IMR-90 (cell line): ENCODE measurements around the gene AGXT. TPM values are rescaled to one million over a fixed set of nuclear protein-coding genes. Genes with fewer than 3 reads are reported as not detected.

ENCODE experiments used
- ATAC-seq: fragments of 200-7000 bp; cut with Tn5 transposase; 2 replicates; pipeline ENCODE4 v1.9.1; 2020; ENCODE audit warnings: low read depth, mild to moderate bottlenecking, moderate library complexity
- BruUV-seq: library from RNA; stranded (reverse); fragments of 400-500 nt; replicated peaks from 2 replicates; lab custom pipeline; 2021; lab: Mats Ljungman, UMichigan
- CTCF ChIA-PET: fragments of 300-600 bp; formaldehyde crosslinking; extraction: SDS; loops from one replicate; lab custom pipeline; 2021; ENCODE audit warnings: antibody characterized with exemption; lab: Yijun Ruan, JAX
- POLR2A ChIA-PET: fragments of 300-600 bp; sonication (Branson Sonifier 250); formaldehyde crosslinking; loops from one replicate; lab custom pipeline; 2022; ENCODE audit warnings: antibody characterized with exemption; ENCODE audit not compliant: unreplicated experiment; lab: Charles Lee
- DNase-seq: peaks from one replicate; pipeline ENCODE4 v3.0.0; 2013
- H2AFZ ChIP-seq: replicated peaks from 2 replicates; pipeline ENCODE3; 2013; ENCODE audit warnings: low read length, mild to moderate bottlenecking; ENCODE audit not compliant: poor library complexity
- H2AK5ac ChIP-seq: 2 replicates; pipeline ENCODE4 v1.6.1; 2013; ENCODE audit warnings: low read depth, low read length, inconsistent platforms
- H2AK9ac ChIP-seq: replicated peaks from 2 replicates; pipeline ENCODE3; 2013; ENCODE audit warnings: mild to moderate bottlenecking, low read depth, low read length, moderate library complexity; ENCODE audit not compliant: poor library complexity
- H2BK120ac ChIP-seq: 2 replicates; pipeline ENCODE4 v1.6.1; 2013; ENCODE audit warnings: low read depth, low read length, inconsistent platforms
- H2BK15ac ChIP-seq: 3 replicates; pipeline ENCODE4 v1.6.1; 2013; ENCODE audit warnings: low read depth, low read length, inconsistent platforms
- H2BK20ac ChIP-seq: 2 replicates; pipeline ENCODE4 v1.6.1; 2013; ENCODE audit warnings: low read depth, mild to moderate bottlenecking, inconsistent platforms, low read length, moderate library complexity
- H2BK5ac ChIP-seq: 2 replicates; pipeline ENCODE4 v1.6.1; 2013; ENCODE audit warnings: mild to moderate bottlenecking, low read depth, low read length, inconsistent platforms; ENCODE audit not compliant: poor library complexity, severe bottlenecking
- H3K14ac ChIP-seq: replicated peaks from 2 replicates; pipeline ENCODE4 v1.6.1; 2013; ENCODE audit warnings: low read depth, low read length, inconsistent platforms
- H3K18ac ChIP-seq: 2 replicates; pipeline ENCODE4 v1.6.1; 2013; ENCODE audit warnings: low read depth, low read length, control low read depth
- H3K23ac ChIP-seq: 2 replicates; pipeline ENCODE4 v1.6.1; 2013; ENCODE audit warnings: low read depth, low read length, inconsistent platforms
- H3K27ac ChIP-seq: 2 replicates; pipeline ENCODE4 v1.5.1; 2013; ENCODE audit warnings: mild to moderate bottlenecking, control low read depth, low read length; ENCODE audit not compliant: insufficient read depth
- H3K27me3 ChIP-seq: 2 replicates; pipeline ENCODE4 v1.6.1; 2013; ENCODE audit warnings: low read length; ENCODE audit not compliant: control insufficient read depth, insufficient read depth
- H3K36me3 ChIP-seq: 2 replicates; pipeline ENCODE4 v1.6.1; 2013; ENCODE audit warnings: low read length, mixed read lengths; ENCODE audit not compliant: control insufficient read depth, insufficient read depth
- H3K4ac ChIP-seq: 2 replicates; pipeline ENCODE4 v1.6.1; 2013; ENCODE audit warnings: low read depth, low read length, inconsistent platforms
- H3K4me1 ChIP-seq: 2 replicates; pipeline ENCODE4 v1.6.1; 2013; ENCODE audit warnings: low read length, mixed read lengths; ENCODE audit not compliant: control insufficient read depth, insufficient read depth
- H3K4me2 ChIP-seq: 2 replicates; pipeline ENCODE4 v1.6.1; 2013; ENCODE audit warnings: low read depth, mild to moderate bottlenecking, control low read depth, low read length, moderate library complexity
- H3K4me3 ChIP-seq: 2 replicates; pipeline ENCODE4 v1.5.1; 2013; ENCODE audit warnings: low read depth, mild to moderate bottlenecking, control low read depth, low read length, moderate library complexity; ENCODE audit not compliant: insufficient read depth
- H3K56ac ChIP-seq: 2 replicates; pipeline ENCODE4 v1.6.1; 2013; ENCODE audit warnings: low read length, inconsistent platforms; ENCODE audit not compliant: insufficient read depth; ENCODE audit errors: extremely low read depth
- H3K79me1 ChIP-seq, 2 experiments: 2 replicates each; pipeline ENCODE4 v1.6.1; 2013; ENCODE audit warnings: low read length in 2 of 2, inconsistent platforms in 1 of 2, low read depth in 1 of 2
- H3K9ac ChIP-seq: 2 replicates; pipeline ENCODE4 v1.6.1; 2013; ENCODE audit warnings: low read depth, low read length, control low read depth
- H3K9me1 ChIP-seq: 2 replicates; pipeline ENCODE4 v1.6.1; 2013; ENCODE audit warnings: low read length, inconsistent platforms; ENCODE audit not compliant: insufficient read depth
- H3K9me3 ChIP-seq: 2 replicates; pipeline ENCODE4 v1.6.1; 2013; ENCODE audit warnings: low read length; ENCODE audit not compliant: control insufficient read depth, insufficient read depth
- H4K20me1 ChIP-seq: 2 replicates; pipeline ENCODE4 v1.6.1; 2013; ENCODE audit warnings: low read length, inconsistent platforms; ENCODE audit not compliant: insufficient read depth
- H4K5ac ChIP-seq: 2 replicates; pipeline ENCODE4 v1.6.1; 2013; ENCODE audit warnings: mild to moderate bottlenecking, low read depth, low read length, control low read depth
- H4K8ac ChIP-seq, 2 experiments: 2 replicates each; pipeline ENCODE4 v1.6.1; 2013; ENCODE audit warnings: low read depth in 2 of 2, low read length in 2 of 2, control low read depth in 1 of 2, inconsistent platforms in 1 of 2
- H4K91ac ChIP-seq: 2 replicates; pipeline ENCODE4 v1.6.1; 2013; ENCODE audit warnings: low read depth, low read length, inconsistent platforms; ENCODE audit not compliant: insufficient read depth
- BHLHE40 ChIP-seq: fragments of 150-350 bp; IDR thresholded peaks from 2 replicates; pipeline ENCODE4 v1.6.1; 2016; ENCODE audit warnings: mild to moderate bottlenecking, low read depth, low read length
- CEBPB ChIP-seq: IDR thresholded peaks from 2 replicates; pipeline ENCODE4 v1.6.1; 2012; ENCODE audit warnings: low read depth, low read length, improper control_type of control experiment
- CHD1 ChIP-seq: IDR thresholded peaks from 2 replicates; pipeline ENCODE4 v1.6.1; 2012; ENCODE audit warnings: low read depth, low read length, improper control_type of control experiment
- FOS ChIP-seq: fragments of 150-350 bp; IDR thresholded peaks from 2 replicates; pipeline ENCODE4 v1.6.1; 2016; ENCODE audit warnings: low read depth, low read length
- MAFK ChIP-seq: IDR thresholded peaks from 2 replicates; pipeline ENCODE4 v1.6.1; 2012; ENCODE audit warnings: low read depth, low read length, improper control_type of control experiment
- MAZ ChIP-seq: IDR thresholded peaks from 2 replicates; pipeline ENCODE4 v1.6.1; 2012; ENCODE audit warnings: low read depth, mild to moderate bottlenecking, low read length, improper control_type of control experiment, moderate library complexity, borderline replicate concordance
- MXI1 ChIP-seq: IDR thresholded peaks from 2 replicates; pipeline ENCODE4 v1.6.1; 2012; ENCODE audit warnings: low read depth, mild to moderate bottlenecking, low read length, moderate library complexity, borderline replicate concordance
- NFE2L2 ChIP-seq: fragments of 150-350 bp; IDR thresholded peaks from 2 replicates; pipeline ENCODE4 v1.6.1; 2016; ENCODE audit warnings: low read depth, mild to moderate bottlenecking, low read length
- POLR2A ChIP-seq: IDR thresholded peaks from 2 replicates; pipeline ENCODE4 v1.6.1; 2012; ENCODE audit warnings: mild to moderate bottlenecking, low read depth, low read length
- RAD21 ChIP-seq: IDR thresholded peaks from 2 replicates; pipeline ENCODE4 v1.6.1; 2012; ENCODE audit warnings: low read length, improper control_type of control experiment
- RCOR1 ChIP-seq: IDR thresholded peaks from 2 replicates; pipeline ENCODE4 v1.6.1; 2012; ENCODE audit warnings: mild to moderate bottlenecking, low read length, improper control_type of control experiment; ENCODE audit not compliant: insufficient replicate concordance
- RFX5 ChIP-seq: IDR thresholded peaks from 2 replicates; pipeline ENCODE4 v1.8.0; 2012; ENCODE audit warnings: low read depth, mild to moderate bottlenecking, low read length, moderate library complexity
- SMC3 ChIP-seq: fragments of 150-350 bp; IDR thresholded peaks from 2 replicates; pipeline ENCODE4 v1.6.1; 2016; ENCODE audit warnings: low read depth, mild to moderate bottlenecking, antibody characterized with exemption, low read length, moderate library complexity
- USF2 ChIP-seq: fragments of 150-350 bp; IDR thresholded peaks from 2 replicates; pipeline ENCODE4 v1.6.1; 2017; ENCODE audit warnings: mild to moderate bottlenecking, antibody characterized with exemption, low read length, low read depth
- WGBS, 2 experiments: methylation state at CpG; one replicate each; pipeline versions ENCODE4 v1.1.5 to v1.1.7; 2013; ENCODE audit warnings: missing lambda C conversion rate in 2 of 2; ENCODE audit not compliant: insufficient read length in 1 of 2; ENCODE audit errors: extremely low coverage in 2 of 2; 5-methylcytosine and 5-hydroxymethylcytosine counted together
- dilution Hi-C: fragments of 300-500 bp; cut with HindIII; formaldehyde crosslinking; loops from one replicate; pipeline ENCODE4 v1.14.3; 2018; ENCODE audit warnings: low sequenced_read_pairs; ENCODE audit not compliant: unreplicated experiment
- in situ Hi-C: fragments of 300-500 bp; cut with MboI; formaldehyde crosslinking; loops from 3 replicates; pipeline ENCODE4 v1.14.3; 2019; ENCODE audit warnings: low sequenced_read_pairs, inconsistent platforms, mixed read lengths
- intact Hi-C: fragments of 100-400 bp; cut with micrococcal nuclease; formaldehyde crosslinking; loops from 2 replicates; pipeline ENCODE4 v1.10.0; 2022
- polyA plus RNA-seq, 3 experiments: library from polyadenylated mRNA; depleted of rRNA; stranded (reverse); fragments of >200 nt; gene quantifications; 2 replicates each; pipeline ENCODE4 v1.2.3, GENCODE V29; 2012; ENCODE audit warnings: low replicate concordance in 1 of 3
- total RNA-seq: library from RNA; depleted of rRNA; stranded (reverse); fragments of >200 nt; gene quantifications from 2 replicates; pipeline ENCODE4 v1.2.3, GENCODE V29; 2012
- TF ChIP-seq, protein P1 (sequence below): conservative IDR thresholded peaks from 2 replicates; pipeline ENCODE4 v1.5.1; 2012; ENCODE audit warnings: mild to moderate bottlenecking, low read depth, low read length, improper control_type of control experiment
- TF ChIP-seq, protein P2 (sequence below): fragments of 150-350 bp; IDR thresholded peaks from 2 replicates; pipeline ENCODE4 v1.6.1; 2016; ENCODE audit warnings: low read depth, mild to moderate bottlenecking, low read length, moderate library complexity, borderline replicate concordance

Gene AGXT
- total and polyA plus RNA-seq, 2 of the 4 experiments (the other 2 are of a cell fraction): not detected

- no peak overlapping the region for H4K91ac ChIP-seq
- in situ Hi-C loops: no loop called here
- DNase-seq (no peak), ATAC-seq (no peak)
- no peak overlapping the region for H3K18ac ChIP-seq
- intact Hi-C loops: loop anchor here (2.0 kb wide), 1 partner anchor 267 kb away; no protein-coding TSS in a partner anchor
- no peak overlapping the region for H3K4me3 ChIP-seq
- no peak overlapping the region for H3K56ac ChIP-seq
- no peak overlapping the region for H2BK15ac ChIP-seq
- H3K36me3 ChIP-seq: no peaks in the 10 kb centered on the region
- peaks cover 8% of the 10 kb centered on the region; the same call in 1 of the 2 replicates for H3K4me1 ChIP-seq
- H2BK5ac ChIP-seq: no peak overlapping the region
- no peak overlapping the region for H2BK20ac ChIP-seq
- no peak overlapping the region for H3K9ac ChIP-seq
- no peak overlapping the region for H3K4me2 ChIP-seq
- H3K23ac ChIP-seq: no peak overlapping the region
- POLR2A ChIA-PET: no interaction called here
- CTCF ChIA-PET: no interaction called here
- H3K9me1 ChIP-seq: no peaks in the 10 kb centered on the region
- H4K5ac ChIP-seq: no peak overlapping the region
- no peaks in the 10 kb centered on the region for H3K9me3 ChIP-seq
- no peaks in the 10 kb centered on the region; the same call in 1 of the 2 replicates for H4K20me1 ChIP-seq
- no peak overlapping the region for H4K8ac ChIP-seq
- TF ChIP-seq NFE2L2: no peak
- TF ChIP-seq RFX5: no peak
- no peak for TF ChIP-seq FOS
- TF ChIP-seq, protein P1, sequence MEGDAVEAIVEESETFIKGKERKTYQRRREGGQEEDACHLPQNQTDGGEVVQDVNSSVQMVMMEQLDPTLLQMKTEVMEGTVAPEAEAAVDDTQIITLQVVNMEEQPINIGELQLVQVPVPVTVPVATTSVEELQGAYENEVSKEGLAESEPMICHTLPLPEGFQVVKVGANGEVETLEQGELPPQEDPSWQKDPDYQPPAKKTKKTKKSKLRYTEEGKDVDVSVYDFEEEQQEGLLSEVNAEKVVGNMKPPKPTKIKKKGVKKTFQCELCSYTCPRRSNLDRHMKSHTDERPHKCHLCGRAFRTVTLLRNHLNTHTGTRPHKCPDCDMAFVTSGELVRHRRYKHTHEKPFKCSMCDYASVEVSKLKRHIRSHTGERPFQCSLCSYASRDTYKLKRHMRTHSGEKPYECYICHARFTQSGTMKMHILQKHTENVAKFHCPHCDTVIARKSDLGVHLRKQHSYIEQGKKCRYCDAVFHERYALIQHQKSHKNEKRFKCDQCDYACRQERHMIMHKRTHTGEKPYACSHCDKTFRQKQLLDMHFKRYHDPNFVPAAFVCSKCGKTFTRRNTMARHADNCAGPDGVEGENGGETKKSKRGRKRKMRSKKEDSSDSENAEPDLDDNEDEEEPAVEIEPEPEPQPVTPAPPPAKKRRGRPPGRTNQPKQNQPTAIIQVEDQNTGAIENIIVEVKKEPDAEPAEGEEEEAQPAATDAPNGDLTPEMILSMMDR: no peak
- TF ChIP-seq RAD21: no peak
- no peak for TF ChIP-seq MAFK
- TF ChIP-seq, protein P2, sequence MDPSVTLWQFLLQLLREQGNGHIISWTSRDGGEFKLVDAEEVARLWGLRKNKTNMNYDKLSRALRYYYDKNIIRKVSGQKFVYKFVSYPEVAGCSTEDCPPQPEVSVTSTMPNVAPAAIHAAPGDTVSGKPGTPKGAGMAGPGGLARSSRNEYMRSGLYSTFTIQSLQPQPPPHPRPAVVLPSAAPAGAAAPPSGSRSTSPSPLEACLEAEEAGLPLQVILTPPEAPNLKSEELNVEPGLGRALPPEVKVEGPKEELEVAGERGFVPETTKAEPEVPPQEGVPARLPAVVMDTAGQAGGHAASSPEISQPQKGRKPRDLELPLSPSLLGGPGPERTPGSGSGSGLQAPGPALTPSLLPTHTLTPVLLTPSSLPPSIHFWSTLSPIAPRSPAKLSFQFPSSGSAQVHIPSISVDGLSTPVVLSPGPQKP: no peak
- TF ChIP-seq USF2: no peak
- no peak for TF ChIP-seq MAZ
- TF ChIP-seq BHLHE40: no peak
- no peak for TF ChIP-seq MXI1
- TF ChIP-seq POLR2A: no peak
- TF ChIP-seq SMC3: no peak
- TF ChIP-seq CEBPB: no peak
- TF ChIP-seq CHD1: no peak
- TF ChIP-seq RCOR1: no peak
- H3K14ac ChIP-seq: no peak overlapping the region
- no TSS peak for BruUV-seq
- no peak overlapping the region for H3K27ac ChIP-seq
- dilution Hi-C loops: no loop called here
- whole genome bisulfite sequencing, 2 experiments: 53% methylated on average over 2 of the region's 8 CpGs; no CpG with 5 or more reads in 1 of the 2 experiments
- H3K4ac ChIP-seq: no peak overlapping the region
- H2AK9ac ChIP-seq: no peak overlapping the region
- no peak overlapping the region for H2AFZ ChIP-seq
- peaks cover 36% of the 10 kb centered on the region for H3K27me3 ChIP-seq
- H2BK120ac ChIP-seq: no peak overlapping the region
- no peaks in the 10 kb centered on the region for H3K79me1 ChIP-seq
- no peak overlapping the region for H2AK5ac ChIP-seq
Observed at GRCh38 chr2:240833724-240834285, 34.8 kb upstream of the AGXT start.
